Sigmoid colon (tissue), 4 donors: Measurements from ENCODE around the gene TMSB10.

Source experiments
- EP300 ChIP-seq, 4 donors: sonication (generic); formaldehyde crosslinking; IDR thresholded peaks; one replicate each; pipeline ENCODE4 v1.6.1; 2017; ENCODE audit warnings: antibody characterized with exemption in 4 of 4
- POLR2A ChIP-seq, 2 donors: fragments of 450-650 bp; IDR thresholded peaks; one replicate each; pipeline ENCODE4 v1.6.1; 2016; ENCODE audit warnings: antibody characterized with exemption in 2 of 2, mild to moderate bottlenecking in 2 of 2, moderate library complexity in 2 of 2
- TF ChIP-seq, protein P1 (sequence below), 4 experiments: fragments of 450-650 bp in 3 of 4; fragments of 200-600 bp in 1 of 4; IDR thresholded peaks; one replicate each; pipeline ENCODE4 v1.5.1; 2016 to 2019; ENCODE audit warnings: antibody characterized with exemption in 4 of 4, mild to moderate bottlenecking in 3 of 4, moderate library complexity in 2 of 4

DNA sequence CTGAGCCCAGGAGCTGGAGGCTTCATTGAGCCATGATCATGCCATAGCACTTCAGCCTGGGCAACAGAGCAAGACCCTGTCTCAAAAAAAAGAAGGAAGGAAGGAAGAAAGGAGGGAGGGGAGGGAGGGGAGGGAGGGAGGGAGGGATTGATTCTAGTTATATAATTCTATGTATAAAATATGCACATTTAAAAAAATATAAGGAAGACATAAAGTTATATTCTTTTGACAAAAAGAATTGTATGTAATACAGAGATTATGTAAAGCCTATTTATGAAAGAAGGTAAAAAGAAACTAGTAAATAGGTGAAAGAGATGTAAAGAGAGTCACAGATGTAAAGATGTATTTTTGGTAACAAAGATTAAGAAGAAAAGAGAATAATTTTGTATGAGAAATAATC is 17.6 kb downstream of the TMSB10 start:
- TF ChIP-seq POLR2A (IDR thresholded peaks at IDR 0.05), result no peak
- TF ChIP-seq EP300 (IDR thresholded peaks at IDR 0.05), result no peak
- TF ChIP-seq, protein P1, sequence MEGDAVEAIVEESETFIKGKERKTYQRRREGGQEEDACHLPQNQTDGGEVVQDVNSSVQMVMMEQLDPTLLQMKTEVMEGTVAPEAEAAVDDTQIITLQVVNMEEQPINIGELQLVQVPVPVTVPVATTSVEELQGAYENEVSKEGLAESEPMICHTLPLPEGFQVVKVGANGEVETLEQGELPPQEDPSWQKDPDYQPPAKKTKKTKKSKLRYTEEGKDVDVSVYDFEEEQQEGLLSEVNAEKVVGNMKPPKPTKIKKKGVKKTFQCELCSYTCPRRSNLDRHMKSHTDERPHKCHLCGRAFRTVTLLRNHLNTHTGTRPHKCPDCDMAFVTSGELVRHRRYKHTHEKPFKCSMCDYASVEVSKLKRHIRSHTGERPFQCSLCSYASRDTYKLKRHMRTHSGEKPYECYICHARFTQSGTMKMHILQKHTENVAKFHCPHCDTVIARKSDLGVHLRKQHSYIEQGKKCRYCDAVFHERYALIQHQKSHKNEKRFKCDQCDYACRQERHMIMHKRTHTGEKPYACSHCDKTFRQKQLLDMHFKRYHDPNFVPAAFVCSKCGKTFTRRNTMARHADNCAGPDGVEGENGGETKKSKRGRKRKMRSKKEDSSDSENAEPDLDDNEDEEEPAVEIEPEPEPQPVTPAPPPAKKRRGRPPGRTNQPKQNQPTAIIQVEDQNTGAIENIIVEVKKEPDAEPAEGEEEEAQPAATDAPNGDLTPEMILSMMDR (IDR thresholded peaks at IDR 0.05), result no peak
